GM12874 (cell line): ENCODE results near the gene METRNL.

Experiments
- TF ChIP-seq, protein P1 (sequence below): IDR thresholded peaks from 2 replicates; pipeline ENCODE4 v1.5.1; 2011; ENCODE audit warnings: low read depth, mild to moderate bottlenecking, control low read depth, low read length, moderate library complexity; ENCODE audit not compliant: insufficient read depth

Gene METRNL

GRCh38 chr17:83086907-83087787, 7.7 kb downstream of the METRNL start:
- TF ChIP-seq, protein P1, sequence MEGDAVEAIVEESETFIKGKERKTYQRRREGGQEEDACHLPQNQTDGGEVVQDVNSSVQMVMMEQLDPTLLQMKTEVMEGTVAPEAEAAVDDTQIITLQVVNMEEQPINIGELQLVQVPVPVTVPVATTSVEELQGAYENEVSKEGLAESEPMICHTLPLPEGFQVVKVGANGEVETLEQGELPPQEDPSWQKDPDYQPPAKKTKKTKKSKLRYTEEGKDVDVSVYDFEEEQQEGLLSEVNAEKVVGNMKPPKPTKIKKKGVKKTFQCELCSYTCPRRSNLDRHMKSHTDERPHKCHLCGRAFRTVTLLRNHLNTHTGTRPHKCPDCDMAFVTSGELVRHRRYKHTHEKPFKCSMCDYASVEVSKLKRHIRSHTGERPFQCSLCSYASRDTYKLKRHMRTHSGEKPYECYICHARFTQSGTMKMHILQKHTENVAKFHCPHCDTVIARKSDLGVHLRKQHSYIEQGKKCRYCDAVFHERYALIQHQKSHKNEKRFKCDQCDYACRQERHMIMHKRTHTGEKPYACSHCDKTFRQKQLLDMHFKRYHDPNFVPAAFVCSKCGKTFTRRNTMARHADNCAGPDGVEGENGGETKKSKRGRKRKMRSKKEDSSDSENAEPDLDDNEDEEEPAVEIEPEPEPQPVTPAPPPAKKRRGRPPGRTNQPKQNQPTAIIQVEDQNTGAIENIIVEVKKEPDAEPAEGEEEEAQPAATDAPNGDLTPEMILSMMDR: no peak

DNA sequence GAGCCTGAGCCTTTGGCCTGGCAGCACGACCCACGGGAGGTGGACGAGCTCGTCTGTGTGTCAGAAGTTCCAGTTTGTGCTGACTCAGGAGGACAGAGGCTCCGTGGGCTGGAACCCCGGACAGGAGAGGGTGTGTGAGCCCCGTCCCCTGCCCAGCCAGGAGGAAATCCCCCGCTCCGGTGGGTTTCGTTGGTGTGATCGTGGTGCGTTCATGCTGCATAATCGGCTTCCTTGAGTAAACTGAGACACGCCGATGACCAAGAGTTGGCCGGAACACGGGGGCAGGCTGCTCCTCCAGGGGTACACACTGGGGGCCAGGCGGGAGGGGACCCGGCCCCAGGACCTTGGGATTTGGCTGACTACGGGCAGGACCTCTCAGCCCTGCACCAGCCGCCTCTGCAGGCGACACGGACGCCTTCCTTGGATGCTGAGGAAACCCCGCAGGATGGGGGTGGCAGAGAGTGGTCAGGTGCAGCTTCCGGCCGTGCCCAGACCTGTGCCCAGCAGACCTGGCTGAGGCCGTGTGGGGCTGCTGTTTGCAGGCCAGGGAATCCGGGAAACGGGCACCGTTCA, 8.5 kb downstream of the METRNL start:
- TF ChIP-seq, protein P1: no peak

- TF ChIP-seq, protein P1: no peak
Observed at GRCh38 chr17:83088451-83088850, 9.0 kb downstream of the METRNL start.

GRCh38 chr17:83088909-83089308, 9.5 kb downstream of the METRNL start:
- TF ChIP-seq, protein P1: no peak

GRCh38 chr17:83089328-83090132, 10.1 kb downstream of the METRNL start:
- TF ChIP-seq, protein P1: no peak

DNA sequence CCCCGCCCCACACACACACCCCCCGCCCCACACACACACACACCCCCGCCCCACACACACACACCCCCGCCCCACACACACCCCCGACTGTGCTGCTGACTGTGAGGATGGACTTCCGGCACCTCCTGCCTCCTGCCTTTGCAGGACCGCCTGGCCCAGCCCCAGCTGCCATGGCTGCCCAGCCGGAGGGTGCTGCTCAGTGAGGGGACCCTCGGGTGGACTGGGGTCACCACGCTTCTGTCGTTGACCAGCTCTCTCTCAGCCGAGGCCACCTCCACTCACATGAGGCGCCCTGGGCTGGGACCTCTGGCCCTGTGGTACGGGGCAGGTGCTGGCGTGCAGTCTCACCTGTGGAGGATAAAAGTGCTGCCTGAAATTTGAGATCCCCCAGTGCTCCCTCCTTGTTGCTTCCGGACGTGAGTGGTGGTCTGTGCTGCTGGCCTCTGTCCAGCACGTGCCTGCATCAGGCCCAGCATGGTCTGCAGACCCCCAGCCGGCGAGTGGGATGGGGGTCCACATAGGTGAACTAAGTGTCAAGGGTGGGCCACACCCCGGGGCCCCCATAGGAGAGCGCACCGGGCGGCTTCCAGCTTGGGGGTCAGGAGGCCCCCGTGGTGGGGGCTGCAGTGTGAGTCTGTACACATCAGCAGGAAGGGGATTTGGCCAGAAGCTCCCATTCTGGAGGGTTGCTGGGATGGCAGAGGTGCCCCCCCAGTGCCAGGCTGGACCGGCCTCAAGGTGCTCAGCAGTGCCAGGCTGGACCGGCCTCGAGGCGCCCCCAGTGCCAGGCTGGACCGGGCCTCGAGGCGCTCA, 11.2 kb downstream of the METRNL start:
- TF ChIP-seq, protein P1: no peak
